HG03039 (cell line): Measurements from ENCODE around the gene C13orf46.
"Not testable (repeated sequence)": the region's sequence is repeated elsewhere in the genome, so short reads cannot be mapped to it uniquely, and the experiment has no call there.

Source experiments
- ATAC-seq: cut with Tn5 transposase; IDR thresholded peaks from one replicate; pipeline ENCODE4 v1.9.1; 2021; ENCODE audit warnings: mild to moderate bottlenecking, moderate library complexity; ENCODE audit not compliant: unreplicated experiment

The C13orf46 gene

GRCh38 chr13:113995051-113995601 is 21.2 kb upstream of the C13orf46 start:
- no peak for ATAC-seq

- no peak for ATAC-seq
Measured at GRCh38 chr13:113992276-113993005, 18.6 kb upstream of the C13orf46 start.

- ATAC-seq = no peak
Measured at GRCh38 chr13:113991676-113992179, 17.9 kb upstream of the C13orf46 start.

GRCh38 chr13:113991191-113991669 is 17.4 kb upstream of the C13orf46 start:
- no peak for ATAC-seq

GRCh38 chr13:113990321-113990837 is 16.5 kb upstream of the C13orf46 start:
- no peak for ATAC-seq

- ATAC-seq = no peak
Measured at GRCh38 chr13:113989585-113990300, 15.9 kb upstream of the C13orf46 start.

GRCh38 chr13:113988859-113989258 is 15.0 kb upstream of the C13orf46 start:
- not testable (repeated sequence) for ATAC-seq

- no peak for ATAC-seq
Measured at GRCh38 chr13:113982296-113982661, 8.4 kb upstream of the C13orf46 start.

GRCh38 chr13:113981611-113982295 is 7.9 kb upstream of the C13orf46 start:
- no peak for ATAC-seq

- no peak for ATAC-seq
Measured at GRCh38 chr13:113981194-113981605, 7.3 kb upstream of the C13orf46 start.

GRCh38 chr13:113980489-113981064 is 6.7 kb upstream of the C13orf46 start:
- ATAC-seq = no peak

GRCh38 chr13:113979791-113980471 is 6.1 kb upstream of the C13orf46 start:
- ATAC-seq = no peak

GRCh38 chr13:113978741-113979481 is 5.0 kb upstream of the C13orf46 start:
- ATAC-seq = no peak

- no peak for ATAC-seq
Measured at GRCh38 chr13:113977976-113978375, 4.1 kb upstream of the C13orf46 start.

- no peak for ATAC-seq
Measured at GRCh38 chr13:113976711-113977684, 3.1 kb upstream of the C13orf46 start.

GRCh38 chr13:113975416-113975815 is 1.5 kb upstream of the C13orf46 start:
- no peak for ATAC-seq

GRCh38 chr13:113974304-113975281 is 717 bp upstream of the C13orf46 start:
- ATAC-seq = no peak
